Activated CD8-positive, alpha-beta T cell treated with anti-CD3 and anti-CD28 coated beads for 36 hours (primary cell): ENCODE measurements around the gene STAT5A. TPM values are rescaled to one million over a fixed set of nuclear protein-coding genes. Genes with fewer than 3 reads are reported as not detected.
A peak's percentile ranks its signal among the peaks of the same experiment; 100 is the strongest.

Experiments
- ATAC-seq: fragments of 200-7000 bp; cut with Tn5 transposase; one replicate; pipeline ENCODE4 v1.10.0; 2021; ENCODE audit warnings: mild to moderate bottlenecking, moderate library complexity
- CTCF ChIA-PET: fragments of 350-600 bp; sonication (Branson Sonifier 250); formaldehyde crosslinking; loops from one replicate; lab custom pipeline; 2021; ENCODE audit warnings: antibody characterized with exemption; lab: Charles Lee
- POLR2A ChIA-PET: fragments of 350-600 bp; sonication (Branson Sonifier 250); formaldehyde crosslinking; loops from one replicate; lab custom pipeline; 2021; ENCODE audit warnings: antibody characterized with exemption; lab: Charles Lee
- DNase-seq: peaks from one replicate; pipeline ENCODE4 v3.0.0-alpha.2; 2020
- H3K27ac Mint-ChIP-seq: one replicate; pipeline ENCODE4 v1.8.0; 2021; ENCODE audit warnings: mild to moderate bottlenecking, mixed read lengths
- H3K27me3 Mint-ChIP-seq: one replicate; pipeline ENCODE4 v1.8.0; 2021; ENCODE audit warnings: mixed read lengths
- H3K36me3 Mint-ChIP-seq: one replicate; pipeline ENCODE4 v1.8.0; 2021; ENCODE audit warnings: low read depth, mixed read lengths
- H3K4me1 Mint-ChIP-seq: one replicate; pipeline ENCODE4 v1.8.0; 2021; ENCODE audit warnings: low read depth, mixed read lengths
- H3K4me3 Mint-ChIP-seq: one replicate; pipeline ENCODE4 v1.8.0; 2021; ENCODE audit warnings: mild to moderate bottlenecking, moderate library complexity, mixed read lengths
- H3K9me3 Mint-ChIP-seq: one replicate; pipeline ENCODE4 v1.8.0; 2021; ENCODE audit warnings: mixed read lengths
- intact Hi-C: fragments of 100-400 bp; cut with micrococcal nuclease; formaldehyde crosslinking; loops from one replicate; pipeline ENCODE4 v1.10.0; 2022
- total RNA-seq, 2 experiments: library from RNA; stranded (reverse); gene quantifications; one replicate each; pipeline ENCODE4 v1.2.3, GENCODE V29; 2021
- TF ChIP-seq, protein P1 (sequence below): fragments of 200-600 bp; IDR thresholded peaks from one replicate; pipeline ENCODE4 v1.8.0; 2022; ENCODE audit warnings: antibody characterized with exemption, mild to moderate bottlenecking

Gene STAT5A
- total RNA-seq, 2 experiments from 2014 or later = 163 to 190 TPM

DNA sequence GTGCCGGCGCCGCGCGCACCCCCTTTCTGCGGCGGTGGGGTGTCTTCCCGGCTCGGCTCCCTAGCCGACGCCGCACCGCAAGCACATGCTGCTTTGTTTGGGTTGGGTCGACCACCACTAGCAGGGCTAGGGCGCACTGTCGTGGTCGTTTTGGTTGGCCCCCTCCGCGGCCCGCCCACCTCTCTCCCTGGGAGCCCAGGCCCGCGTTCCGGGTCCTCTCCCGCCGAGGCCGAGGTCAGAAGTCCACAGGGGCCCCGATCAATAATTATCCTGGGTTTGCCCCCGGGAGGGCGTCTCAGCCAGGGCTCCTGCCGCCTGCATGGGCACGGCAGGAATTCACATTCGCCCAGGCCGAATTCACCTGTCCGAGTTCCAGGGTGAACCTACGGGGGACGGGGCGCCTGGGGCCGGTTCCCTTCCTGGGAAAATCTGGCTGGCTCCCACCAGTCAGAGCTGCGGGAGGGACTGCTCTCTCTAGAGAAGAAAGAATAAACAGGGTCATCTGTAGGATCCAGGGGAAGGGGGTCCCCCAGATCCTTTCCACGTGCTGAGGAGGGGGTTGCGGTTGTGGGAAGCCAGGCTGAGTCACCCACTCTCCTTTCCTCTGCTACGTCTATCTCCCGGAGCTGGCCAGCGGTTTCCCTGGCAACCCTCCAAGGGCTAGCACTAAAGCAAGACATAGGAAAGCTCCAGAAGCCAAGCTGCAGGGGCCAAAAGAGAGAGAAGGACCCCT is 11.5 kb upstream of the STAT5A start:
- DNase-seq (peak; percentile 30), ATAC-seq (no peak)
- Mint-ChIP-seq H3K4me3 (peak overlapping the region; percentile 72), H3K9me3 (no peaks in the 10 kb centered on the region), H3K4me1 (peaks cover 35% of the 10 kb centered on the region), H3K36me3 (peaks cover 28% of the 10 kb centered on the region), H3K27ac (peak overlapping the region; percentile 80), H3K27me3 (no peaks in the 10 kb centered on the region)
- TF ChIP-seq, protein P1, sequence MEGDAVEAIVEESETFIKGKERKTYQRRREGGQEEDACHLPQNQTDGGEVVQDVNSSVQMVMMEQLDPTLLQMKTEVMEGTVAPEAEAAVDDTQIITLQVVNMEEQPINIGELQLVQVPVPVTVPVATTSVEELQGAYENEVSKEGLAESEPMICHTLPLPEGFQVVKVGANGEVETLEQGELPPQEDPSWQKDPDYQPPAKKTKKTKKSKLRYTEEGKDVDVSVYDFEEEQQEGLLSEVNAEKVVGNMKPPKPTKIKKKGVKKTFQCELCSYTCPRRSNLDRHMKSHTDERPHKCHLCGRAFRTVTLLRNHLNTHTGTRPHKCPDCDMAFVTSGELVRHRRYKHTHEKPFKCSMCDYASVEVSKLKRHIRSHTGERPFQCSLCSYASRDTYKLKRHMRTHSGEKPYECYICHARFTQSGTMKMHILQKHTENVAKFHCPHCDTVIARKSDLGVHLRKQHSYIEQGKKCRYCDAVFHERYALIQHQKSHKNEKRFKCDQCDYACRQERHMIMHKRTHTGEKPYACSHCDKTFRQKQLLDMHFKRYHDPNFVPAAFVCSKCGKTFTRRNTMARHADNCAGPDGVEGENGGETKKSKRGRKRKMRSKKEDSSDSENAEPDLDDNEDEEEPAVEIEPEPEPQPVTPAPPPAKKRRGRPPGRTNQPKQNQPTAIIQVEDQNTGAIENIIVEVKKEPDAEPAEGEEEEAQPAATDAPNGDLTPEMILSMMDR = no peak
- intact Hi-C loops = loop anchor here (5.0 kb wide), 1 partner anchor 54 kb away; no protein-coding TSS in a partner anchor
- ChIA-PET CTCF (interaction anchor here (0.9 to 4.1 kb wide), 8 partner anchors 8 to 130 kb away, joined by 3 to 24 read pairs (median 4); partner anchors contain the start of genes GHDC and STAT5A), POLR2A (interaction anchor here (0.6 to 12.0 kb wide), 10 partner anchors 8 to 93 kb away, joined by 3 to 136 read pairs (median 4); partner anchors contain the start of gene STAT5A)

DNA sequence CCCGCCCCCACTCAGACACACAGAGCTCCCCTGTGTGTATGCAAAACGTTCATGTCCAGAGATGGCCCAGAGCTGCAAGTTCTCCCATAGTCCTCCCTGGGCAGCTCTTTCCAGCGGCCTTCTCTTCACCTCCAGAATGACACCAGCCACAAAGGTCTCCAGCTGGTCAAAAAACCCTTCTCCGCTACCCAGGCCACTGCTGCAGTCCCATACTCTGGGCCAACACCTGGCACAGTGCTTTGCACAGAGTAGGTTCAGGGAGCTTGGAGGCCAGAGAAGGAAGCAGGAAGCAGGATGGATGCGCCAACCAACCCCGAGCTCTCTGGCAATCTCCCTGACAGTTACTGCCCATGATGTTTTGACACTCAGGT is 11.0 kb upstream of the STAT5A start:
- no peak for ATAC-seq
- Mint-ChIP-seq H3K4me3 (peak overlapping the region; percentile 72), H3K4me1 (peaks cover 29% of the 10 kb centered on the region), H3K36me3 (peaks cover 27% of the 10 kb centered on the region), H3K27me3 (no peaks in the 10 kb centered on the region), H3K9me3 (no peaks in the 10 kb centered on the region), H3K27ac (peak overlapping the region; percentile 80)
- CTCF ChIA-PET = interaction anchor here (0.9 to 4.1 kb wide), 8 partner anchors 9 to 129 kb away, joined by 3 to 24 read pairs (median 4); partner anchors contain the start of genes GHDC and STAT5A
- intact Hi-C loops = loop anchor here (5.0 kb wide), 1 partner anchor 55 kb away; no protein-coding TSS in a partner anchor
- POLR2A ChIA-PET = interaction anchor here (0.6 to 5.0 kb wide), 9 partner anchors 8 to 93 kb away, joined by 3 to 52 read pairs (median 4); partner anchors contain the start of gene STAT5A
- DNase-seq = no peak
- TF ChIP-seq, protein P1 = no peak

DNA sequence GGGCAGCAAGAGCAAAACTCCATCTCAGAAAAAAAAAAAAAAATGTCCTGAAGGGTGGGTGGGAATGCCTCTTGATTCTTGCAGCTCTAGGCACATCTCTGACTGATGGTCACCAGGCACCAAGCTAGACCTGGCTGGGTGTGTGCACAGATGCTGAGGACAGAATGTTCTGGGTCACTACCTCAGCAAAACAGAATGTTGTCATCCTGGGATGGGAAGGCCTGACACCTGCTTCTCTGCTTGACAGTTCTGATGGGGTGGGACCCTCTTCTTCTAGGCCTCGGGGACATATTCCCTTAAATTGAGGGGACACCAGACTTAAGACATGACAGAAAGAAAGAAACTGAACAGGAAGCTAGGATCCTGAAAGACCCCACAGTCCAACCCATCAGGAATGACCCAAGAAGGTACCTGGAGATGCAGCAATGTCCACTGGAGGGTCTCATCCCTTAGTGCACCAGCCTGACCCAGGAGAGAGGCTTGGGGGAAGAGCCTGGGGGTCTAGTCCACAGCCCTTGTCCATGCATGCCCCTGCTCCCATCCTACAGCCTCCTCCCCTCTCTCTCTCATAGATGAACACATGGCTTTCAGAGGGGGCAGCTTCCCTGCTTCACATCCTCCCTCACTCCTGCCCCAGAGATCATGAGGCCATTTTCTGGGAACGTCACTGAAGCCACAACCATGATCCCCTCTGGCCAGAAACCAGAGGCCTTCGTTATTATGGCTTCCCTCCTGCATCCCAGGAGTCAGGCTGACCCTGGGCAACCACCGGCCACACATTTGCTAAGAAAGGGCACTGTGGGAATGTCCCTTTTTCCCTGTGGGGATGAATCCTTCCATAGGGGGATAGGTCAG is 8.3 kb upstream of the STAT5A start:
- ATAC-seq (no peak), DNase-seq (no peak)
- TF ChIP-seq, protein P1 = no peak
- Mint-ChIP-seq H3K27me3 (no peaks in the 10 kb centered on the region), H3K4me1 (peaks cover 38% of the 10 kb centered on the region), H3K9me3 (no peaks in the 10 kb centered on the region), H3K4me3 (no peak overlapping the region), H3K27ac (peak overlapping the region; percentile 34), H3K36me3 (peaks cover 19% of the 10 kb centered on the region)
- ChIA-PET CTCF (interaction anchor here (1.0 to 4.1 kb wide), 4 partner anchors 10 to 57 kb away, joined by 3 to 24 read pairs (median 4); no protein-coding TSS in a partner anchor), POLR2A (interaction anchor here (0.8 to 1.6 kb wide), 7 partner anchors 9 to 33 kb away, joined by 3 to 11 read pairs (median 3); partner anchors contain the start of gene STAT5A)
- intact Hi-C loops = loop anchor here (5.0 kb wide), 1 partner anchor 58 kb away; no protein-coding TSS in a partner anchor

DNA sequence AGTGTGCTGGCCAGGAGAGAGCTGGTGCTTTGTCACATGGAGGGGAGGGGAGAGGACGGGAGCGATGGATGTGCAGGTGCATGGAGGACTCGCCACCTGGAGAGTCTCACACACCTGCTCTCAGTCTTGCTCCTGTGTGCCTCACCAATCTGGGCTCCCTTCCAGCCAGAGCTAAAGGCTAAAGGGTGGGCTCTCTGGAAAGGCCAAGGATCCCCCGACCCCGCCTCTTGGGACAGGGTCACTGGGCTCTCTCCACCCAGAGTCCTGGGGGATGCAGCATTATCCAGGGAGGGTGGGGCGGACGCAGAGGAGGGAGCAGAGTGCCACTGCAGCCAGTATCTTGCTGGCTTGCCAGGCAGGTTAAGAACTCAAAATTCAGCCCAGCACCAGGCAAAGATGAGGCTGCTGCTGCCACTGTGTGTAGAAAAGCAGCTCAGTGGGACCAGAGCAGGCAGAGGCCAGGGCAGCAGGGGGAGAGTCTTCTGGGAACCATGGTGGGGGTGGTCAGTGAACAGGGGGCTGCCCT is 6.7 kb upstream of the STAT5A start:
- Mint-ChIP-seq H3K4me1 (peaks cover 49% of the 10 kb centered on the region), H3K36me3 (peaks cover 15% of the 10 kb centered on the region), H3K27ac (peak overlapping the region; percentile 34), H3K27me3 (no peaks in the 10 kb centered on the region), H3K9me3 (no peaks in the 10 kb centered on the region), H3K4me3 (no peak overlapping the region)
- intact Hi-C loops = no loop called here
- ATAC-seq (no peak), DNase-seq (no peak)
- TF ChIP-seq, protein P1 = no peak
- ChIA-PET POLR2A (interaction anchor here (1.1 to 1.4 kb wide), 3 partner anchors 9 to 51 kb away, joined by 4 to 6 read pairs (median 4); no protein-coding TSS in a partner anchor), CTCF (interaction anchor here (1.4 to 3.2 kb wide), 2 partner anchors 59 to 80 kb away, joined by 3 to 12 read pairs; no protein-coding TSS in a partner anchor)
